Raji (cell line): Measurements from ENCODE around the gene MAGEF1.
A peak's percentile ranks its signal among the peaks of the same experiment; 100 is the strongest.

Experiments
- POLR2A ChIP-seq: IDR thresholded peaks from 2 replicates; pipeline ENCODE4 v1.6.1; 2011; ENCODE audit warnings: low read depth, low read length, control low read depth; ENCODE audit not compliant: insufficient read depth

MAGEF1 gene, protein sequence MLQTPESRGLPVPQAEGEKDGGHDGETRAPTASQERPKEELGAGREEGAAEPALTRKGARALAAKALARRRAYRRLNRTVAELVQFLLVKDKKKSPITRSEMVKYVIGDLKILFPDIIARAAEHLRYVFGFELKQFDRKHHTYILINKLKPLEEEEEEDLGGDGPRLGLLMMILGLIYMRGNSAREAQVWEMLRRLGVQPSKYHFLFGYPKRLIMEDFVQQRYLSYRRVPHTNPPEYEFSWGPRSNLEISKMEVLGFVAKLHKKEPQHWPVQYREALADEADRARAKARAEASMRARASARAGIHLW

DNA sequence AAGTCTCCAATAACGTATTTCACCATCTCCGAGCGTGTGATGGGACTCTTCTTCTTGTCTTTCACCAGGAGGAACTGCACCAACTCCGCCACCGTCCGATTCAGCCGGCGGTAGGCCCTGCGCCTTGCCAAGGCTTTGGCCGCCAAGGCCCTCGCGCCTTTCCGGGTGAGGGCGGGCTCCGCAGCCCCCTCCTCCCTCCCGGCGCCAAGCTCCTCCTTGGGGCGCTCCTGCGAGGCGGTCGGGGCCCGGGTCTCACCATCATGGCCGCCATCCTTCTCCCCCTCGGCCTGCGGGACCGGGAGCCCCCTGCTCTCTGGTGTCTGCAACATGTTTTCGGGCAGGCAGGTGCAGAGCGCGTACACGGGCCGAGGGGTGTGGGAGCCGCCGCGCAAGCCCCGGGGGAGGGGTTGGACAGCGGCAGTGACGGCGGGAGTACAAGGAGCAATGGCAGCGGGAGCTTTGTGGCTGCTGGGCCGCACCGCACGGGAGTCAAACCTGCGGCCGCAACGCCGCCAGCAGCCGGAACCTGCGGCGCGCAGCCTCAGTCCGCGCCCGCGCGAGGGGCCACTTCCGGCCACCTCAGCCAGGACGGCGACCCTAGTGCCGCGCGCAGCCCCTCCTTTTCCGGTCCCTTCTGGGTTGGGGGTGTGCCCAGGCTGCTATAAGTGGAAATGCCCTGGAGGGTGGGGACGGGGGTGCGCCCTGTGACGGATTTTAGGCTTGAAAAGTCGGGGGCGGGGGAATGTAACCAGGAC lies at the start of gene MAGEF1:
Gene MAGEF1, minus strand, starts transcription at position 572 of the 755 bp plus-strand sequence. Its CDS starts 243 bp downstream, at position 329.
- TF ChIP-seq POLR2A: peak; percentile 81

DNA sequence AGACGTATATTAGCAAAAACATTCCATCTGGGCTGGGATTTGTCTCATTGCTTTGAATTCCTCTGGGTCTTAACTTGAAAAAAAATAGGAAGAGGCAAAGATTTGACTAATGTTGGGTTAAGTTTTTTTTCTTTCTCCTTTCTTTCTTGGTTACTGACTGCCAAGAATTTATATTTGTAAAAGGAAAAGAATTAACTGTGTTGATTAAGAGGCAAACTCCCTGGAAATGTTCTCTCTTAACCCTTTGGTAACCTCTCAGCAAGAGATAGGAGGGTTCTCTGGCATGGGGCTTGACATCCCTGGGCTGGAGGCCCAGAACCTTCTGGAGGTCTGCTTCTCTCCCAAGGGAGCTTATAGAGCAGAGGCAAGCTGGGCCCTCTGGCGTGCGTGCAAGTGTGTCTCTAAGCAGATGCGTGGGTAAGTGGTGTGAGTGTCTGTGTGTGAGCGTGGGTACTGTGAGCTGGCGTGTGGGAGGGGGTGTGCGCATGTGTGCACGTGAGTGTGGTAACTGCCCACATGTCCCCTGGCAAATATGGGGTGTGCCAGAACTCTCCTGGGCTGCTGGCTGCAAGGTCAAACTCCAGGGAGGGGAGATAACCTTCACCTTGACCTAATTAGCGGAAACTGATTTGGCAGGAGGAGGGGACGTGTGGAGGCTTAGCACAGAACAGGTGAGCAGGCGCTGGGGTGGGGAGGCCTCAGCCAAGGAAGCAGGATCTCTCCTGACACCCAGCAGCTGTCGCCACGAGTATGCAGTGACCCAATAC lies 49.4 kb upstream of the MAGEF1 start:
- TF ChIP-seq POLR2A: no peak

GRCh38 chr3:184760337-184761074 lies 48.6 kb upstream of the MAGEF1 start:
- TF ChIP-seq POLR2A: no peak

- no peak for TF ChIP-seq POLR2A
Observed at GRCh38 chr3:184759666-184760200, 47.9 kb upstream of the MAGEF1 start.

DNA sequence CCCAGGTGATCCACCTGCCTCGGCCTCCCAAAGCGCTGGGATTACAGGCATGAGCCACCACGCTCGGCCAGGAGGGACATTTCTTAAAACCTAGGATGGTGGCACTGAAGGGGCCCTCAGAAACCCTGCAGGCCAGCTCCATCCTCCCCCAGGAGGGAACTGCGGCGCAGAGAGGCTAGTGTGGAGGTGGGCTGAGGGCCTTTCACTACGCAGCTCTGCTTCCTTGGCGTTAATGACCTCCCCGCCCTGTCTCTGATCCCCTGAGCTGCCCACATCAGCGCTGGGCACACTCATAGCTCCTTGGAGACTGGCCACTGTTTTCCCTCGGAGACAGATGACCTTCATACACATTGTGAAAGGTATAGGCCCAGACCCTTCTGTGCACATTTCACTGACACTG lies 46.2 kb upstream of the MAGEF1 start:
- TF ChIP-seq POLR2A: no peak

DNA sequence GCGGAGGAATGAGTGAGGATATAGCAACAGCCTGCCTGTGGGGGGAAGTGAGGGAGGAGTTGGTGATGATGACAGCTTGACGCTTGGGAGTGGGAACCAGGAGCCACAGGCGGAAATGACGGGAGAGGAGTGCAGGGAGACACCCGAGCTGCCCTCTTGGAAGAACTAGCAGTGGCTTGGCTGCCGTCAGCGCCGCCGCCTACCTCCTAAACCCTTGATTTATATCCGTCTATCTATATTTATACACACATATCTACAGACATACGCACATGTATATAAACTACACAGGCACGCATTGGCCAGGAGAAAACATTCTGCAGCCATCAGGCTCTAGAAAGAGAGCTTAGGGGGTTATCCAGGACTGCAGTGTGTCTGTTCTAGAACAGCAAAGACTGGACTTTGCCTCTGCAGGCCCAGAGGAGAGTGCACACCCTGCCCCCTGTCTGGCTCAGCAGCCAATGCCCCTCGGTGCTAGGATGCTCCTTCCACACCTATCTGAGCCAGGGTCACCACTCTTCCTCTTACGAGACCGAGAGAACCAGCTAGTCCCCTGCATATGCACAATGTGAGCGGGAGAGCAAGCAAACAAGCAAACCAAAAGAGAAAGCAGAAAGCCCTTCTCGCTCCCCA lies 45.3 kb upstream of the MAGEF1 start:
- TF ChIP-seq POLR2A: no peak

DNA sequence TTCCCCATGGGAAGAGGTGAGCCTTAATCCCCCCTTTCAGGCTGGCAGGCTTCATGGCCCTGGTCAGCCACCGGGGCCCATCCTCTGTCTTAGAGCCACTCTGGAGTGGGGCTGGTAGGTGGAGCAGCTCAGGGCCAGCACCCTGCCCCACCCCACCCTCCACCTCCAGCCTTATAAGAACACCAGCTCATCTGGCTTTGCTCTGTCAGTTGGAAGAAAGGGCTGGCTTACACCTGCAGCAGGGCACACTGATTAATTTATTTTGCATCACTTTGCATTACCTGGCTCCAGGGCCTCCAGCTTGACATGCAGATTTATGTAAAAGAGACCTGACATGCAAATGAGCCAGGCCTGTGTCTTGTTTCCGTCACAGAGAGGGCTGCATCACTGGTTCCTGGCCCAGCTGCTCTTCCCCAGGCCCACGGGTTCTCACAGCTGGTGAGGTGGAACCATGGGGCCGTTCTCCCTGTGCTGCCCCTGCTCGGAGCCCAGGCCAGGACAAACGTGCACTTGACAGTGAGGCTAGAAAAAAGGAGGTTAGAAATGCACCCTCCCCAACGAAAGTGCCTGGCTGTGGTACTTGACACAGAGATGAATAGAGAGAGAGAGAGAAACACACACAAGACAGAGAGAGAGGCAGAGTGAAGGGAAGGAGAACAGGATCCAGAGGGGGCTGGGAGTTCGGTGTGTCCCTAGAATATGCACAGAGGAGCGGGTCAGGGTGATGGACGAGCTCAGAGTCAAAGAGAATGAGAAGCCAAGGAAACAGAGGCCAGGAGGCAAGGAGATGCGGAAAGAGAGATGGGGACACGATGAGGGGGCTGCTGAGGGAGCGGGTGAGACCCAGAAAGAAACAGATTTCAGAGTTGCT lies 44.5 kb upstream of the MAGEF1 start:
- TF ChIP-seq POLR2A: no peak

DNA sequence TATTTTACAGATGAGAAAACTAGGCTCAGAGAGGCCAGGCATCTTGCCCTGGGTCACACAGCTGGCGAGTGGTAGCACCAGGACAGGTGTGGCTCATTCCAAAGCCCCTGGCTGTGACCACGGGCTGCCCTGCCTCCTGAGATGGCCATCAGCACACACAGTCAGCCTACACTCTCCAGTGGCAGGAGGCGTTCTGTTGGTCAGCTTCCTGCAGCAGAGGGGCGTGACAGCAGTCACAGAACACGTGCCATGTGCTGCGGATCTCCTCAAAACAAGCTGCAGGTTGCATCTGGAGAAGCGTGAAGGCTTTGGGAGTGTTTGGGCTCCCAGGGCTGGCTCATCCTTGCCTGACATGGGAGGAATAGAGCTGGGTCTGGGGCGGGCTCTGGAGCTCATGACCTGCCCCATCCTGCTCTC lies 43.5 kb upstream of the MAGEF1 start:
- TF ChIP-seq POLR2A: no peak

DNA sequence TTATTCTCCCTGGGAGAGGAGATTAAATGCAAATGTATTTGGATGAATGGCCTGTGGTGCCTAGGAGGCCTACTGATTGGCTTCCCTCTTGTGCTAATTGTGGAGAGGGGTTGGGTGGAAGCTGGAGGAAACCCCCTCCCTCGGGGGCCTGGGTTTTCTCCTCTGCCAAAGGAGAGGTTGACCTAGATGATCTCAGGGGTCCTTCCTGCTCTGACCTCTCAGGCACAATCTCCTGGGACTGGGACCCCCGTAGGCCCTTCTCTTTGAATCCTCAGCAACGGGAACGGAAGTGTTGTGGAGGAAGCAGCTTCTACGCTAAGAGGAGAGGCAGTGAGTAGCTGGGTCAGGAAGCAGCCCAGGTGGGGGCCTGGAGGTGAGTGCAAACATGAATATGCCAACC lies 40.5 kb upstream of the MAGEF1 start:
- TF ChIP-seq POLR2A: no peak

DNA sequence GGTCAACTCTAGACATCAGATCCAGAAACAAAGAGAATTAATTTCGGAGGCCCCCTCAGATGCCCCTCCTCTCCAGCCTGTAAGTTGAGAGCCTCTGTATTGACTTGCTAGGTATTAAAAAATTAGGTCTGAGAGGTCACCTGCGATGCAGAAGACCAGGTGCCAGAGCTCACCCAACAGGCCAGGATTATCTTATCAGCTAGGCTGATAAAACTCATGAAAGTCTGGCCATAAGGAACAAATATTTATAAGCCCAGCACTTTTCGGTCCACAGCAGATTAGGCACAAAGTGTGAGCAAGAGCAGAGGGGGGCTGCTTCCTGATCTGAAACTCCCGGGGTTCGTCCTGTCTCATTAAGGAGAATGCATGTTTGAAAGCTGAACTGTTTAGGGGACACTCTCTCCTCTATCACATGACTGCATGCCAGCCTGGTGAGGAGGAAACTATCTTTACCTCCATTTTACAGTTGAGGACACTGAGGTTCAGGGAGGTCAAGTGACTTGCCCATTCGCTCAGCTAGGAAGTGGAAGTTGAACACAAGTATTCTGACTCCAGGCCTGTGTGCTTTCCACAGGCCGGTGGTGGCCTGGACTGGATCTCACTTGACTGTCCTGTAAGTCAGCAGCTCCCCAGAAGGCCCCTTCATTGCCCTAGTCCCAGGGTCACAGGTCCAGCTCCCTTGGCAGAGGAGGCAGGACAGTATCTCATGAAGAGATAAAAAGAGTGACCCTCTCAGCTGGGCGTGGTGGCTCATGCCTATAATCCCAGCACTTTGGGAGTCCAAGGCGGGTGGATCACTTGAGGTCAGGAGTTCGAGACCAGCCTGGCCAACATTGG lies 39.6 kb upstream of the MAGEF1 start:
- no peak for TF ChIP-seq POLR2A

GRCh38 chr3:184750349-184751083 lies 38.7 kb upstream of the MAGEF1 start:
- TF ChIP-seq POLR2A: no peak
